ENCODE results near the gene GJA4.

GJA4 gene

GRCh38 chr1:34792424-34792823, 375 bp upstream of the GJA4 start:
- TF ChIP-seq CTCF (IDR thresholded peaks at IDR 0.05; ENCODE audit: insufficient read depth, missing control alignments), result no peak
- DNase-seq (ENCODE audit: insufficient read length, low spot score) (no peak), FAIRE-seq (no peak)

GRCh38 chr1:34794001-34794789, 1.4 kb downstream of the GJA4 start:
- FAIRE-seq, result no peak

GRCh38 chr1:34794790-34795180, 2.0 kb downstream of the GJA4 start:
- FAIRE-seq (no peak), DNase-seq (ENCODE audit: insufficient read length, low spot score) (no peak)
- no peak for TF ChIP-seq CTCF (IDR thresholded peaks at IDR 0.05; ENCODE audit: insufficient read depth, missing control alignments)

More at GRCh38 chr1:34794001-34794789, 1.4 kb downstream of the GJA4 start:
- no peak for DNase-seq (ENCODE audit: insufficient read length, low spot score)
- no peak for TF ChIP-seq CTCF (IDR thresholded peaks at IDR 0.05; ENCODE audit: insufficient read depth, missing control alignments)

- DNase-seq (ENCODE audit: insufficient read length, low spot score) (no peak), FAIRE-seq (no peak)
- TF ChIP-seq CTCF (IDR thresholded peaks at IDR 0.05; ENCODE audit: insufficient read depth, missing control alignments), result no peak
Measured at GRCh38 chr1:34795916-34796315, 3.1 kb downstream of the GJA4 start.

- no peak for DNase-seq (ENCODE audit: insufficient read length, low spot score)
- TF ChIP-seq CTCF (IDR thresholded peaks at IDR 0.05; ENCODE audit: insufficient read depth, missing control alignments), result no peak
- FAIRE-seq, result no peak
Measured at GRCh38 chr1:34796990-34797389, 4.2 kb downstream of the GJA4 start.

- DNase-seq (ENCODE audit: insufficient read length, low spot score) (no peak), FAIRE-seq (no peak)
- TF ChIP-seq CTCF (IDR thresholded peaks at IDR 0.05; ENCODE audit: insufficient read depth, missing control alignments), result no peak
Measured at GRCh38 chr1:34800214-34800613, 7.4 kb downstream of the GJA4 start.

- no peak for TF ChIP-seq CTCF (IDR thresholded peaks at IDR 0.05; ENCODE audit: insufficient read depth, missing control alignments)
- FAIRE-seq, result no peak
Measured at GRCh38 chr1:34803770-34804169, 11.0 kb downstream of the GJA4 start.

More at GRCh38 chr1:34803770-34804169, 11.0 kb downstream of the GJA4 start:
- DNase-seq (ENCODE audit: insufficient read length, low spot score), result no peak

All from D721Med (cell line).